Activated CD4-positive, CD25-positive, alpha-beta regulatory T cell (primary cell): Measurements from ENCODE around the gene HSPA6.
"Not testable (repeated sequence)": the region's sequence is repeated elsewhere in the genome, so short reads cannot be mapped to it uniquely, and the experiment has no call there.

ENCODE experiments used
- DNase-seq, 4 experiments: peaks; one replicate each; lab custom pipeline; 2025; lab: John Stamatoyannopoulos, UW

The HSPA6 gene

GRCh38 chr1:161560960-161561715, 36.8 kb downstream of the HSPA6 start:
- DNase-seq, result not testable (repeated sequence)

GRCh38 chr1:161562441-161562840, 38.1 kb downstream of the HSPA6 start:
- not testable (repeated sequence) for DNase-seq

- not testable (repeated sequence) for DNase-seq
Measured at GRCh38 chr1:161563522-161563921, 39.2 kb downstream of the HSPA6 start.

- DNase-seq, result not testable (repeated sequence)
Measured at GRCh38 chr1:161566602-161566960, 42.2 kb downstream of the HSPA6 start.

- not testable (repeated sequence) for DNase-seq
Measured at GRCh38 chr1:161571703-161572102, 47.4 kb downstream of the HSPA6 start.
